ENCODE data around the gene ZBTB40.

DNA sequence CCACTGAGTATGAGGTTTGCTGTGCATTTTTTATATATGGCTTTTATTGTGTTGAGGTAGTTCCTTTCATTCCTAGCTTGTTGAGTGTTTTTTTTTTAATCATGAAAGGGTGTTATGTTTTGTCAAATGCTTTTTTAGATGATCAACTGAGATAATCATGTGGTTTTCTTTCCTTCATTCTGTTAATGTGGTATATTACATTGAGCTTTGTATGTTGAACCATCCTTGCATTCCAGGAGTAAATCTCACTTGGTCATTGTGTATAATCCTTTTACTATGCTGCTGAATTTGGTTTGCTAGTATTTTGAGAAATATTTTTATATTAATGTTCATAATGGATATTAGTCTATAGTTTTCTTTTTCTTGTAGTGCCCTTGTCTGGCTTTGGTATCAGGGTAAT lies 11.1 kb upstream of the ZBTB40 start:
- TF ChIP-seq, protein P1, sequence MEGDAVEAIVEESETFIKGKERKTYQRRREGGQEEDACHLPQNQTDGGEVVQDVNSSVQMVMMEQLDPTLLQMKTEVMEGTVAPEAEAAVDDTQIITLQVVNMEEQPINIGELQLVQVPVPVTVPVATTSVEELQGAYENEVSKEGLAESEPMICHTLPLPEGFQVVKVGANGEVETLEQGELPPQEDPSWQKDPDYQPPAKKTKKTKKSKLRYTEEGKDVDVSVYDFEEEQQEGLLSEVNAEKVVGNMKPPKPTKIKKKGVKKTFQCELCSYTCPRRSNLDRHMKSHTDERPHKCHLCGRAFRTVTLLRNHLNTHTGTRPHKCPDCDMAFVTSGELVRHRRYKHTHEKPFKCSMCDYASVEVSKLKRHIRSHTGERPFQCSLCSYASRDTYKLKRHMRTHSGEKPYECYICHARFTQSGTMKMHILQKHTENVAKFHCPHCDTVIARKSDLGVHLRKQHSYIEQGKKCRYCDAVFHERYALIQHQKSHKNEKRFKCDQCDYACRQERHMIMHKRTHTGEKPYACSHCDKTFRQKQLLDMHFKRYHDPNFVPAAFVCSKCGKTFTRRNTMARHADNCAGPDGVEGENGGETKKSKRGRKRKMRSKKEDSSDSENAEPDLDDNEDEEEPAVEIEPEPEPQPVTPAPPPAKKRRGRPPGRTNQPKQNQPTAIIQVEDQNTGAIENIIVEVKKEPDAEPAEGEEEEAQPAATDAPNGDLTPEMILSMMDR (IDR thresholded peaks at IDR 0.05) = no peak
- no peak for TF ChIP-seq POLR2A (IDR thresholded peaks at IDR 0.05)
